Mammary epithelial cell (primary cell): Measurements from ENCODE around the gene HOXB2.

Source experiments
- CTCF ChIP-seq, 2 donors: IDR thresholded peaks in 1 of 2; conservative IDR thresholded peaks in 1 of 2; 2 replicates each; pipeline ENCODE4 v1.5.1; 2011 to 2012; ENCODE audit warnings: inconsistent platforms in 2 of 2, low read length in 2 of 2, mild to moderate bottlenecking in 2 of 2, control low read depth in 1 of 2, low read depth in 1 of 2; ENCODE audit not compliant: insufficient read depth in 1 of 2; ENCODE audit errors: extremely low read depth in 1 of 2
- EZH2 ChIP-seq: IDR thresholded peaks from 2 replicates; pipeline ENCODE4 v1.6.1; 2012; ENCODE audit warnings: low read length, inconsistent platforms, borderline replicate concordance

- TF ChIP-seq CTCF (conservative IDR thresholded peaks at IDR 0.05 in 1 of 2, IDR thresholded peaks at IDR 0.05 in 1 of 2; ENCODE audit: extremely low read depth in 1 of 2, insufficient read depth in 1 of 2, low read depth in 1 of 2, low read length in 2 of 2): no peak
- no peak for TF ChIP-seq EZH2
These were observed 31.8 kb downstream of the HOXB2 start for GRCh38 chr17:48513097-48513496.
